22Rv1 (cell line): ENCODE measurements around the gene BRD4.
"Not testable (repeated sequence)": the region's sequence is repeated elsewhere in the genome, so short reads cannot be mapped to it uniquely, and the experiment has no call there.

Source experiments
- ZFX ChIP-seq: fragments of 450-650 bp; IDR thresholded peaks from 2 replicates; pipeline ENCODE4 v1.6.1; 2017; ENCODE audit warnings: antibody characterized with exemption, borderline replicate concordance
- TF ChIP-seq, protein P1 (sequence below): fragments of 450-650 bp; IDR thresholded peaks from 2 replicates; pipeline ENCODE4 v1.5.1; 2017; ENCODE audit warnings: mild to moderate bottlenecking

DNA sequence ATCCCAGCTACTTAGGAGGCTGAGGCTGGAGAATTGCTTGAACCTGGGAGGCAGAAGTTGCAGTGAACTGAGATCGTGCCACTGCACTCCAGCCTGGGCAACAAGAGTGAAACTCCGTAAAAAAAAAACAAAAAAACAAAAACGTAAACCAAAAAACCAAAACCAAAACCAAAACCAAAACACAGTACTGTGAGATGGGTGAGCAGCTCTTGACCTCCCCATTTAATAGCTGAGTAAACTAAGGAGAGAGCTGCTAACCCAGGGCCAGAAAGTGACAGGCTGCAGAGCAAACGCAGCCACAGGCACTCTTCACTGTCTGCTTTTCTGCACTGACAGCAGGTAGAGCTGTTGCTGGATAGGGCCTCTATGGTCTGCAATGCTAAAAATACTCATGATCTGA is 27.7 kb upstream of the BRD4 start:
- TF ChIP-seq, protein P1, sequence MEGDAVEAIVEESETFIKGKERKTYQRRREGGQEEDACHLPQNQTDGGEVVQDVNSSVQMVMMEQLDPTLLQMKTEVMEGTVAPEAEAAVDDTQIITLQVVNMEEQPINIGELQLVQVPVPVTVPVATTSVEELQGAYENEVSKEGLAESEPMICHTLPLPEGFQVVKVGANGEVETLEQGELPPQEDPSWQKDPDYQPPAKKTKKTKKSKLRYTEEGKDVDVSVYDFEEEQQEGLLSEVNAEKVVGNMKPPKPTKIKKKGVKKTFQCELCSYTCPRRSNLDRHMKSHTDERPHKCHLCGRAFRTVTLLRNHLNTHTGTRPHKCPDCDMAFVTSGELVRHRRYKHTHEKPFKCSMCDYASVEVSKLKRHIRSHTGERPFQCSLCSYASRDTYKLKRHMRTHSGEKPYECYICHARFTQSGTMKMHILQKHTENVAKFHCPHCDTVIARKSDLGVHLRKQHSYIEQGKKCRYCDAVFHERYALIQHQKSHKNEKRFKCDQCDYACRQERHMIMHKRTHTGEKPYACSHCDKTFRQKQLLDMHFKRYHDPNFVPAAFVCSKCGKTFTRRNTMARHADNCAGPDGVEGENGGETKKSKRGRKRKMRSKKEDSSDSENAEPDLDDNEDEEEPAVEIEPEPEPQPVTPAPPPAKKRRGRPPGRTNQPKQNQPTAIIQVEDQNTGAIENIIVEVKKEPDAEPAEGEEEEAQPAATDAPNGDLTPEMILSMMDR = not testable (repeated sequence)
- not testable (repeated sequence) for TF ChIP-seq ZFX
